HepG2 (cell line): ENCODE results near the gene HYAL2. TPM values are rescaled to one million over a fixed set of nuclear protein-coding genes. Genes with fewer than 3 reads are reported as not detected.

Source experiments
- AHR ChIP-seq: IDR thresholded peaks from 2 replicates; pipeline ENCODE4 v1.6.1; 2018; ENCODE audit warnings: missing genetic modification reagents, missing compliant biosample characterization
- ATF1 ChIP-seq: IDR thresholded peaks from 2 replicates; pipeline ENCODE4 v1.6.1; 2016; ENCODE audit warnings: mild to moderate bottlenecking, control low read depth
- EEA1 ChIP-seq: sonication (generic); formaldehyde crosslinking; IDR thresholded peaks from 2 replicates; pipeline ENCODE4 v1.5.1; 2020; ENCODE audit warnings: mild to moderate bottlenecking, missing genetic modification reagents, borderline replicate concordance
- GATAD2A ChIP-seq: IDR thresholded peaks from 2 replicates; pipeline ENCODE4 v1.6.1; 2016
- GZF1 ChIP-seq: sonication (generic); formaldehyde crosslinking; IDR thresholded peaks from 2 replicates; pipeline ENCODE4 v1.5.1; 2020; ENCODE audit warnings: mild to moderate bottlenecking, missing genetic modification reagents
- KLF9 ChIP-seq: IDR thresholded peaks from 2 replicates; pipeline ENCODE4 v1.6.1; 2016; ENCODE audit warnings: low read depth
- RFXANK ChIP-seq: IDR thresholded peaks from 2 replicates; pipeline ENCODE4 v1.6.1; 2016
- SMAD1 ChIP-seq: sonication (generic); formaldehyde crosslinking; IDR thresholded peaks from 2 replicates; pipeline ENCODE4 v1.4.0; 2020; ENCODE audit warnings: missing genetic modification reagents, low read depth, mild to moderate bottlenecking, borderline replicate concordance
- SRSF1 ChIP-seq: fragments of 200-400 bp; formaldehyde crosslinking; optimal IDR thresholded peaks from 2 replicates; pipeline ENCODE3; 2017; ENCODE audit warnings: mild to moderate bottlenecking, low read depth, low read length, moderate library complexity
- ZNF367 ChIP-seq: sonication (generic); formaldehyde crosslinking; IDR thresholded peaks from 2 replicates; pipeline ENCODE4 v1.4.0; 2020; ENCODE audit warnings: missing genetic modification reagents, borderline replicate concordance
- ZNF564 ChIP-seq: sonication (generic); formaldehyde crosslinking; IDR thresholded peaks from 2 replicates; pipeline ENCODE4 v1.8.1; 2023; ENCODE audit warnings: mild to moderate bottlenecking, missing genetic modification reagents
- ZNF660 ChIP-seq: sonication (generic); formaldehyde crosslinking; IDR thresholded peaks from 2 replicates; pipeline ENCODE4 v1.5.1; 2020; ENCODE audit warnings: mild to moderate bottlenecking, low read depth, missing genetic modification reagents, borderline replicate concordance
- ZNF713 ChIP-seq: sonication (generic); formaldehyde crosslinking; IDR thresholded peaks from 2 replicates; pipeline ENCODE4 v1.4.0; 2020; ENCODE audit warnings: mild to moderate bottlenecking, missing genetic modification reagents
- ZNF782 ChIP-seq: sonication (generic); formaldehyde crosslinking; IDR thresholded peaks from 2 replicates; pipeline ENCODE4 v1.4.0; 2020; ENCODE audit warnings: missing genetic modification reagents, mild to moderate bottlenecking, borderline replicate concordance
- ZNF792 ChIP-seq: IDR thresholded peaks from 2 replicates; pipeline ENCODE4 v1.6.1; 2016
- polyA plus RNA-seq, 8 experiments: library from polyadenylated mRNA; depleted of rRNA in 3 of 8; stranded (reverse) in 7 of 8; unstranded in 1 of 8; fragments of >200 nt; fragmentation: Illumina TruSeq in 4 of 8; extraction: Trizol in 4 of 8; gene quantifications; 2 replicates each; pipeline versions ENCODE4 v1.2.1 to v1.2.3, GENCODE V29; 2011 to 2016; ENCODE audit warnings: low read depth in 4 of 8, missing spikeins in 1 of 8, mixed read lengths in 1 of 8; ENCODE audit not compliant: insufficient read depth in 1 of 8
- total RNA-seq, 5 experiments: library from RNA; depleted of rRNA; stranded (reverse); fragments of >200 nt; fragmentation: Illumina TruSeq; extraction: Trizol; gene quantifications; 2 replicates each; pipeline ENCODE4 v1.2.3, GENCODE V29; 2016; ENCODE audit warnings: low read depth in 1 of 5
- TF ChIP-seq, protein P1 (sequence below): sonication (generic); formaldehyde crosslinking; IDR thresholded peaks from 2 replicates; pipeline ENCODE4 v1.5.0; 2020; ENCODE audit warnings: missing genetic modification reagents, mild to moderate bottlenecking, borderline replicate concordance
- TF ChIP-seq, protein P2 (sequence below): sonication (generic); formaldehyde crosslinking; IDR thresholded peaks from 2 replicates; pipeline ENCODE4 v1.4.0; 2020; ENCODE audit warnings: mild to moderate bottlenecking, missing genetic modification reagents
- TF ChIP-seq, protein P3 (sequence below): sonication (generic); formaldehyde crosslinking; conservative IDR thresholded peaks from 2 replicates; pipeline ENCODE4 v1.4.0; 2020; ENCODE audit warnings: missing genetic modification reagents
- TF ChIP-seq, protein P4 (sequence below): IDR thresholded peaks from 2 replicates; pipeline ENCODE4 v1.6.1; 2016; ENCODE audit warnings: low read depth, missing genetic modification reagents, missing compliant biosample characterization
- TF ChIP-seq, protein P5 (sequence below): fragments of 450-650 bp; IDR thresholded peaks from 2 replicates; pipeline ENCODE4 v1.6.1; 2016

HYAL2 gene
- total and polyA plus RNA-seq, 2 of the 13 experiments (the other 11 are each of a cell fraction or from before 2014, with no cell fraction given) = 76.2 to 102 TPM

- no peak for TF ChIP-seq SMAD1 (CRISPR knock-in tag)
- TF ChIP-seq ZNF367 (CRISPR knock-in tag) = no peak
- no peak for TF ChIP-seq KLF9 (CRISPR knock-in tag)
- peak; percentile 44; the same call in 1 of the 2 replicates for TF ChIP-seq ZNF564 (CRISPR knock-in tag)
- TF ChIP-seq, protein P1, sequence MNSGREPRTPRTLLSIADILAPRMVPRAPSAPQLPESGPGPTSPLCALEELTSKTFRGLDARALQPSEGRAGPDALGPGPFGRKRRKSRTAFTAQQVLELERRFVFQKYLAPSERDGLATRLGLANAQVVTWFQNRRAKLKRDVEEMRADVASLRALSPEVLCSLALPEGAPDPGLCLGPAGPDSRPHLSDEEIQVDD = no peak
- no peak for TF ChIP-seq EEA1 (CRISPR knock-in tag)
- TF ChIP-seq GZF1 (CRISPR knock-in tag) = no peak
- no peak for TF ChIP-seq ZNF792 (CRISPR knock-in tag)
- 0 out of 2 replicates have a peak, but pooled peaks have one; percentile 9 for TF ChIP-seq RFXANK
- TF ChIP-seq, protein P2, sequence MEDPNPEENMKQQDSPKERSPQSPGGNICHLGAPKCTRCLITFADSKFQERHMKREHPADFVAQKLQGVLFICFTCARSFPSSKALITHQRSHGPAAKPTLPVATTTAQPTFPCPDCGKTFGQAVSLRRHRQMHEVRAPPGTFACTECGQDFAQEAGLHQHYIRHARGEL (CRISPR knock-in tag) = no peak
- no peak for TF ChIP-seq ATF1 (CRISPR knock-in tag)
- TF ChIP-seq SRSF1 = peak; percentile 21
- no peak for TF ChIP-seq ZNF782
- TF ChIP-seq ZNF713 = no peak
- TF ChIP-seq, protein P3, sequence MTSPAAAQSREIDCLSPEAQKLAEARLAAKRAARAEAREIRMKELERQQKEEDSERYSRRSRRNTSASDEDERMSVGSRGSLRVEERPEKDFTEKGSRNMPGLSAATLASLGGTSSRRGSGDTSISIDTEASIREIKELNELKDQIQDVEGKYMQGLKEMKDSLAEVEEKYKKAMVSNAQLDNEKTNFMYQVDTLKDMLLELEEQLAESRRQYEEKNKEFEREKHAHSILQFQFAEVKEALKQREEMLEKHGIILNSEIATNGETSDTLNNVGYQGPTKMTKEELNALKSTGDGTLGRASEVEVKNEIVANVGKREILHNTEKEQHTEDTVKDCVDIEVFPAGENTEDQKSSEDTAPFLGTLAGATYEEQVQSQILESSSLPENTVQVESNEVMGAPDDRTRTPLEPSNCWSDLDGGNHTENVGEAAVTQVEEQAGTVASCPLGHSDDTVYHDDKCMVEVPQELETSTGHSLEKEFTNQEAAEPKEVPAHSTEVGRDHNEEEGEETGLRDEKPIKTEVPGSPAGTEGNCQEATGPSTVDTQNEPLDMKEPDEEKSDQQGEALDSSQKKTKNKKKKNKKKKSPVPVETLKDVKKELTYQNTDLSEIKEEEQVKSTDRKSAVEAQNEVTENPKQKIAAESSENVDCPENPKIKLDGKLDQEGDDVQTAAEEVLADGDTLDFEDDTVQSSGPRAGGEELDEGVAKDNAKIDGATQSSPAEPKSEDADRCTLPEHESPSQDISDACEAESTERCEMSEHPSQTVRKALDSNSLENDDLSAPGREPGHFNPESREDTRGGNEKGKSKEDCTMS (CRISPR knock-in tag) = no peak
- TF ChIP-seq, protein P4, sequence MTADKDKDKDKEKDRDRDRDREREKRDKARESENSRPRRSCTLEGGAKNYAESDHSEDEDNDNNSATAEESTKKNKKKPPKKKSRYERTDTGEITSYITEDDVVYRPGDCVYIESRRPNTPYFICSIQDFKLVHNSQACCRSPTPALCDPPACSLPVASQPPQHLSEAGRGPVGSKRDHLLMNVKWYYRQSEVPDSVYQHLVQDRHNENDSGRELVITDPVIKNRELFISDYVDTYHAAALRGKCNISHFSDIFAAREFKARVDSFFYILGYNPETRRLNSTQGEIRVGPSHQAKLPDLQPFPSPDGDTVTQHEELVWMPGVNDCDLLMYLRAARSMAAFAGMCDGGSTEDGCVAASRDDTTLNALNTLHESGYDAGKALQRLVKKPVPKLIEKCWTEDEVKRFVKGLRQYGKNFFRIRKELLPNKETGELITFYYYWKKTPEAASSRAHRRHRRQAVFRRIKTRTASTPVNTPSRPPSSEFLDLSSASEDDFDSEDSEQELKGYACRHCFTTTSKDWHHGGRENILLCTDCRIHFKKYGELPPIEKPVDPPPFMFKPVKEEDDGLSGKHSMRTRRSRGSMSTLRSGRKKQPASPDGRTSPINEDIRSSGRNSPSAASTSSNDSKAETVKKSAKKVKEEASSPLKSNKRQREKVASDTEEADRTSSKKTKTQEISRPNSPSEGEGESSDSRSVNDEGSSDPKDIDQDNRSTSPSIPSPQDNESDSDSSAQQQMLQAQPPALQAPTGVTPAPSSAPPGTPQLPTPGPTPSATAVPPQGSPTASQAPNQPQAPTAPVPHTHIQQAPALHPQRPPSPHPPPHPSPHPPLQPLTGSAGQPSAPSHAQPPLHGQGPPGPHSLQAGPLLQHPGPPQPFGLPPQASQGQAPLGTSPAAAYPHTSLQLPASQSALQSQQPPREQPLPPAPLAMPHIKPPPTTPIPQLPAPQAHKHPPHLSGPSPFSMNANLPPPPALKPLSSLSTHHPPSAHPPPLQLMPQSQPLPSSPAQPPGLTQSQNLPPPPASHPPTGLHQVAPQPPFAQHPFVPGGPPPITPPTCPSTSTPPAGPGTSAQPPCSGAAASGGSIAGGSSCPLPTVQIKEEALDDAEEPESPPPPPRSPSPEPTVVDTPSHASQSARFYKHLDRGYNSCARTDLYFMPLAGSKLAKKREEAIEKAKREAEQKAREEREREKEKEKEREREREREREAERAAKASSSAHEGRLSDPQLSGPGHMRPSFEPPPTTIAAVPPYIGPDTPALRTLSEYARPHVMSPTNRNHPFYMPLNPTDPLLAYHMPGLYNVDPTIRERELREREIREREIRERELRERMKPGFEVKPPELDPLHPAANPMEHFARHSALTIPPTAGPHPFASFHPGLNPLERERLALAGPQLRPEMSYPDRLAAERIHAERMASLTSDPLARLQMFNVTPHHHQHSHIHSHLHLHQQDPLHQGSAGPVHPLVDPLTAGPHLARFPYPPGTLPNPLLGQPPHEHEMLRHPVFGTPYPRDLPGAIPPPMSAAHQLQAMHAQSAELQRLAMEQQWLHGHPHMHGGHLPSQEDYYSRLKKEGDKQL (CRISPR knock-in tag) = no peak
- peak; percentile 53 for TF ChIP-seq GATAD2A
- TF ChIP-seq ZNF660 = no peak
- no peak for TF ChIP-seq AHR
- TF ChIP-seq, protein P5, sequence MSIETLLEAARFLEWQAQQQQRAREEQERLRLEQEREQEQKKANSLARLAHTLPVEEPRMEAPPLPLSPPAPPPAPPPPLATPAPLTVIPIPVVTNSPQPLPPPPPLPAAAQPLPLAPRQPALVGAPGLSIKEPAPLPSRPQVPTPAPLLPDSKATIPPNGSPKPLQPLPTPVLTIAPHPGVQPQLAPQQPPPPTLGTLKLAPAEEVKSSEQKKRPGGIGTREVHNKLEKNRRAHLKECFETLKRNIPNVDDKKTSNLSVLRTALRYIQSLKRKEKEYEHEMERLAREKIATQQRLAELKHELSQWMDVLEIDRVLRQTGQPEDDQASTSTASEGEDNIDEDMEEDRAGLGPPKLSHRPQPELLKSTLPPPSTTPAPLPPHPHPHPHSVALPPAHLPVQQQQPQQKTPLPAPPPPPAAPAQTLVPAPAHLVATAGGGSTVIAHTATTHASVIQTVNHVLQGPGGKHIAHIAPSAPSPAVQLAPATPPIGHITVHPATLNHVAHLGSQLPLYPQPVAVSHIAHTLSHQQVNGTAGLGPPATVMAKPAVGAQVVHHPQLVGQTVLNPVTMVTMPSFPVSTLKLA = no peak
Observed at GRCh38 chr3:50321336-50322114, 1.0 kb downstream of the HYAL2 start (continued).
